IgD-negative memory B cell (primary cell): ENCODE results near the gene PKD1. TPM values are rescaled to one million over a fixed set of nuclear protein-coding genes. Genes with fewer than 3 reads are reported as not detected.
A peak's percentile ranks its signal among the peaks of the same experiment; 100 is the strongest.
"Not testable (repeated sequence)": the region's sequence is repeated elsewhere in the genome, so short reads cannot be mapped to it uniquely, and the experiment has no call there.

Experiments used
- H3K27ac Mint-ChIP-seq, 3 donors: one replicate each; pipeline ENCODE4 v1.8.0; 2020 to 2022; ENCODE audit warnings: mild to moderate bottlenecking in 3 of 3, mixed read lengths in 3 of 3, moderate library complexity in 1 of 3
- H3K27me3 Mint-ChIP-seq: one replicate; pipeline ENCODE4 v1.8.0; 2021; ENCODE audit warnings: mixed read lengths
- H3K36me3 Mint-ChIP-seq: one replicate; pipeline ENCODE4 v1.8.0; 2020; ENCODE audit warnings: mild to moderate bottlenecking, mixed read lengths
- H3K4me1 Mint-ChIP-seq, 3 donors: one replicate each; pipeline ENCODE4 v1.8.0; 2020 to 2022; ENCODE audit warnings: mixed read lengths in 3 of 3, mild to moderate bottlenecking in 1 of 3
- H3K4me3 Mint-ChIP-seq, 4 donors: one replicate each; pipeline ENCODE4 v1.8.0; 2020 to 2022; ENCODE audit warnings: mild to moderate bottlenecking in 4 of 4, mixed read lengths in 4 of 4, moderate library complexity in 3 of 4
- H3K9me3 Mint-ChIP-seq, 3 donors: one replicate each; pipeline ENCODE4 v1.8.0; 2020 to 2021; ENCODE audit warnings: mixed read lengths in 3 of 3, mild to moderate bottlenecking in 1 of 3
- polyA plus RNA-seq: library from polyadenylated mRNA; unstranded; fragments of 300-500 nt; fragmentation: Illumina TruSeq; gene quantifications from one replicate; pipeline ENCODE4 v1.2.3, GENCODE V29; 2021

PKD1 gene
- polyA plus RNA-seq: 7.4 TPM

- not testable (repeated sequence) for H3K36me3 Mint-ChIP-seq, H3K9me3 Mint-ChIP-seq, H3K27me3 Mint-ChIP-seq
- peak within 1 kb of the TSS; percentile 85 to 99 (median 96) for H3K4me3 Mint-ChIP-seq
- peak within 1 kb of the TSS in 2 of 3 donors; percentile 91 to 98 for H3K27ac Mint-ChIP-seq
- peaks cover 6 to 13% (median 8%) of the 10 kb centered on the region in 3 donors for H3K4me1 Mint-ChIP-seq
These were observed at the start of gene PKD1 for GRCh38 chr16:2135770-2136490. Gene PKD1, minus strand, starts transcription at chr16:2135898. Its CDS starts 209 bp downstream, at chr16:2135689.

- H3K4me1 Mint-ChIP-seq: peaks cover 0 to 4% (median 2%) of the 10 kb centered on the region in 3 donors
- H3K9me3 Mint-ChIP-seq: no peaks in the 10 kb centered on the region
- no peak overlapping the region for H3K4me3 Mint-ChIP-seq
- no peak overlapping the region for H3K27ac Mint-ChIP-seq
- H3K36me3 Mint-ChIP-seq: no peaks in the 10 kb centered on the region
- no peaks in the 10 kb centered on the region for H3K27me3 Mint-ChIP-seq
These were observed 49.3 kb upstream of the PKD1 start for GRCh38 chr16:2184962-2185361.

GRCh38 chr16:2184346-2184745 lies 48.6 kb upstream of the PKD1 start:
- peaks cover 0 to 4% (median 2%) of the 10 kb centered on the region in 3 donors for H3K4me1 Mint-ChIP-seq
- H3K9me3 Mint-ChIP-seq: no peaks in the 10 kb centered on the region
- H3K36me3 Mint-ChIP-seq: no peaks in the 10 kb centered on the region
- no peaks in the 10 kb centered on the region for H3K27me3 Mint-ChIP-seq
- H3K27ac Mint-ChIP-seq: no peak overlapping the region
- H3K4me3 Mint-ChIP-seq: no peak overlapping the region

GRCh38 chr16:2183671-2184070 lies 48.0 kb upstream of the PKD1 start:
- peak overlapping the region in 1 of 4 donors; percentile 54 for H3K4me3 Mint-ChIP-seq
- peak overlapping the region in 1 of 3 donors; percentile 59 for H3K27ac Mint-ChIP-seq
- H3K36me3 Mint-ChIP-seq: no peaks in the 10 kb centered on the region
- no peaks in the 10 kb centered on the region for H3K27me3 Mint-ChIP-seq
- no peaks in the 10 kb centered on the region for H3K9me3 Mint-ChIP-seq
- peaks cover 0 to 4% (median 2%) of the 10 kb centered on the region in 3 donors for H3K4me1 Mint-ChIP-seq

GRCh38 chr16:2181952-2182351 lies 46.3 kb upstream of the PKD1 start:
- peak overlapping the region in 1 of 3 donors; percentile 39 for H3K27ac Mint-ChIP-seq

GRCh38 chr16:2180962-2181923 lies 45.5 kb upstream of the PKD1 start:
- Mint-ChIP-seq H3K36me3 (no peaks in the 10 kb centered on the region), H3K27me3 (no peaks in the 10 kb centered on the region), H3K4me1 (peaks cover 0 to 4% (median 2%) of the 10 kb centered on the region in 3 donors), H3K9me3 (no peaks in the 10 kb centered on the region), H3K4me3 (peak overlapping the region in 1 of 4 donors; percentile 39), H3K27ac (peak overlapping the region in 1 of 3 donors; percentile 39)

More at GRCh38 chr16:2181952-2182351, 46.3 kb upstream of the PKD1 start:
- Mint-ChIP-seq H3K27me3 (no peaks in the 10 kb centered on the region), H3K4me1 (peaks cover 0 to 4% (median 2%) of the 10 kb centered on the region in 3 donors), H3K4me3 (peak overlapping the region in 1 of 4 donors; percentile 39), H3K9me3 (no peaks in the 10 kb centered on the region), H3K36me3 (no peaks in the 10 kb centered on the region)

- Mint-ChIP-seq H3K4me3 (no peak overlapping the region), H3K27me3 (no peaks in the 10 kb centered on the region), H3K9me3 (no peaks in the 10 kb centered on the region), H3K36me3 (peaks cover 1% of the 10 kb centered on the region), H3K4me1 (peaks cover 0 to 4% (median 2%) of the 10 kb centered on the region in 3 donors), H3K27ac (no peak overlapping the region)
These were observed 44.8 kb upstream of the PKD1 start for GRCh38 chr16:2180461-2180860.

GRCh38 chr16:2179576-2179975 lies 43.9 kb upstream of the PKD1 start:
- no peaks in the 10 kb centered on the region for H3K9me3 Mint-ChIP-seq
- no peaks in the 10 kb centered on the region for H3K27me3 Mint-ChIP-seq
- peaks cover 0 to 4% (median 2%) of the 10 kb centered on the region in 3 donors for H3K4me1 Mint-ChIP-seq
- H3K4me3 Mint-ChIP-seq: no peak overlapping the region
- no peak overlapping the region for H3K27ac Mint-ChIP-seq
- H3K36me3 Mint-ChIP-seq: peaks cover 1% of the 10 kb centered on the region

GRCh38 chr16:2179107-2179501 lies 43.4 kb upstream of the PKD1 start:
- no peak overlapping the region for H3K4me3 Mint-ChIP-seq
- no peaks in the 10 kb centered on the region for H3K9me3 Mint-ChIP-seq
- H3K36me3 Mint-ChIP-seq: peaks cover 4% of the 10 kb centered on the region
- no peak overlapping the region for H3K27ac Mint-ChIP-seq
- peaks cover 0 to 2% (median 0%) of the 10 kb centered on the region in 3 donors for H3K4me1 Mint-ChIP-seq
- H3K27me3 Mint-ChIP-seq: no peaks in the 10 kb centered on the region

- no peak overlapping the region for H3K27ac Mint-ChIP-seq
- no peaks in the 10 kb centered on the region for H3K9me3 Mint-ChIP-seq
- peaks cover 0 to under 1% (median 0%) of the 10 kb centered on the region in 3 donors for H3K4me1 Mint-ChIP-seq
- H3K4me3 Mint-ChIP-seq: no peak overlapping the region
- H3K36me3 Mint-ChIP-seq: peaks cover 6% of the 10 kb centered on the region
- H3K27me3 Mint-ChIP-seq: no peaks in the 10 kb centered on the region
These were observed 42.8 kb upstream of the PKD1 start for GRCh38 chr16:2178321-2179106.

- Mint-ChIP-seq H3K36me3 (peaks cover 6% of the 10 kb centered on the region), H3K27ac (no peak overlapping the region), H3K4me3 (peak overlapping the region in 1 of 4 donors; percentile 60), H3K27me3 (no peaks in the 10 kb centered on the region), H3K9me3 (no peaks in the 10 kb centered on the region), H3K4me1 (no peaks in the 10 kb centered on the region)
These were observed 41.9 kb upstream of the PKD1 start for GRCh38 chr16:2177561-2177960.

GRCh38 chr16:2177101-2177500 lies 41.4 kb upstream of the PKD1 start:
- Mint-ChIP-seq H3K4me1 (no peaks in the 10 kb centered on the region), H3K36me3 (peaks cover 6% of the 10 kb centered on the region), H3K4me3 (no peak overlapping the region), H3K27ac (no peak overlapping the region), H3K9me3 (no peaks in the 10 kb centered on the region), H3K27me3 (no peaks in the 10 kb centered on the region)

GRCh38 chr16:2176047-2176446 lies 40.3 kb upstream of the PKD1 start:
- Mint-ChIP-seq H3K27ac (no peak overlapping the region), H3K4me3 (peak overlapping the region in 1 of 4 donors; percentile 28), H3K27me3 (no peaks in the 10 kb centered on the region), H3K4me1 (no peaks in the 10 kb centered on the region), H3K36me3 (peaks cover 6% of the 10 kb centered on the region), H3K9me3 (no peaks in the 10 kb centered on the region)

- Mint-ChIP-seq H3K27me3 (no peaks in the 10 kb centered on the region), H3K36me3 (peaks cover 6% of the 10 kb centered on the region), H3K27ac (no peak overlapping the region), H3K4me1 (no peaks in the 10 kb centered on the region), H3K4me3 (no peak overlapping the region), H3K9me3 (no peaks in the 10 kb centered on the region)
These were observed 39.8 kb upstream of the PKD1 start for GRCh38 chr16:2175454-2175853.
